Prostate gland (tissue), 2 donors: Measurements from ENCODE around the gene PPIAL4G.

Experiments
- CTCF ChIP-seq, 4 experiments: fragments of 200-600 bp in 2 of 4; fragments of 450-650 bp in 2 of 4; sonication (generic) in 2 of 4; IDR thresholded peaks; 1 replicate in 3 of 4; 2 replicates in 1 of 4; pipeline ENCODE4 v1.5.1; 2016 to 2019; ENCODE audit warnings: antibody characterized with exemption in 4 of 4, mild to moderate bottlenecking in 2 of 4, moderate library complexity in 2 of 4
- POLR2A ChIP-seq: fragments of 450-650 bp; IDR thresholded peaks from one replicate; pipeline ENCODE4 v1.6.1; 2016; ENCODE audit warnings: antibody characterized with exemption, mild to moderate bottlenecking

DNA sequence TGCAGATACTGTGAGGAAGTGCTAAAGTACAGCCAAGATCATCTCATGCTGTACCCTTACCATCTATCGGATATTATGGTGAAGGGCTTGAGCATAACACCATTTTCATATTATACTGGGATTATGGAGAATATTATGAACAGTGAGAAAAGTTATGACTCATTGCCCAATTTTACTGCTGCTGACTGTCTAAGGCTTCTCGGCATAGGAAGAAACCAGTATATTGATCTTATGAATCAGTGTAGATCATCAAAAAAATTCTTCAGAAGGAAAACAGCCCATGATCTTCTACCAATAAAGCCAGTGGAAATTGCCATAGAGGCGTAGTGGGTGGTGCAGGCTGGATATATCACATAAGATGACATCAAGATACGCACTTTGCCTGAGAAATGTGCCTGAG, 47.7 kb downstream of the PPIAL4G start:
- no peak for TF ChIP-seq CTCF (IDR thresholded peaks at IDR 0.05)
- no peak for TF ChIP-seq POLR2A
